Liver (tissue), 3 donors: ENCODE data around the gene WWC1.

Experiments used
- CTCF ChIP-seq: fragments of 150-350 bp; IDR thresholded peaks from 2 replicates; pipeline ENCODE4 v1.5.1; 2017; ENCODE audit warnings: improper control_type of control experiment, low read depth, low read length; ENCODE audit not compliant: missing input control
- RXRA ChIP-seq, 2 donors: IDR thresholded peaks; 2 replicates each; pipeline ENCODE4 v1.6.1; 2017 to 2018; ENCODE audit warnings: antibody characterized with exemption in 2 of 2, mild to moderate bottlenecking in 1 of 2
- TAF1 ChIP-seq: conservative IDR thresholded peaks from 2 replicates; pipeline ENCODE4 v1.6.1; 2016; ENCODE audit warnings: antibody characterized with exemption, mild to moderate bottlenecking
- YY1 ChIP-seq: IDR thresholded peaks from 2 replicates; pipeline ENCODE4 v1.6.1; 2016; ENCODE audit warnings: antibody characterized with exemption, mild to moderate bottlenecking
- donor health status: healthy.
- donor health status: healthy.

- no peak for TF ChIP-seq CTCF
- peak; percentile 29 for TF ChIP-seq TAF1
- peak; percentile 77 to 92 for TF ChIP-seq RXRA (IDR thresholded peaks at IDR 0.05)
- peak; percentile 93 for TF ChIP-seq YY1
These were observed 17.6 kb downstream of the WWC1 start for GRCh38 chr5:168308976-168309598.
